ENCODE results near the gene POPDC2.
A peak's percentile ranks its signal among the peaks of the same experiment; 100 is the strongest.
"Not testable (repeated sequence)": the region's sequence is repeated elsewhere in the genome, so short reads cannot be mapped to it uniquely, and the experiment has no call there.

POPDC2 gene

GRCh38 chr3:119594929-119595328 lies 65.5 kb downstream of the POPDC2 start:
- not testable (repeated sequence) for H3K79me1 ChIP-seq (replicated peaks; ENCODE audit: low read length, poor library complexity, severe bottlenecking); H2BK15ac ChIP-seq (ENCODE audit: low read depth, poor library complexity, severe bottlenecking); H3K9ac ChIP-seq (ENCODE audit: low read length); H3K18ac ChIP-seq (ENCODE audit: low read depth in 1 of 2, low read length in 2 of 2); H3K36me3 ChIP-seq (ENCODE audit: control insufficient read depth in 1 of 2, insufficient read depth in 2 of 2, low read depth in 1 of 2, low read length in 2 of 2); H2BK5ac ChIP-seq (ENCODE audit: low read depth, low read length, poor library complexity, severe bottlenecking); H3K27me3 ChIP-seq (ENCODE audit: control insufficient read depth in 1 of 2, insufficient read depth in 1 of 2, low read length in 2 of 2); H2BK120ac ChIP-seq (ENCODE audit: low read depth, low read length); H4K8ac ChIP-seq (ENCODE audit: low read length); H4K91ac ChIP-seq (ENCODE audit: low read length); H3K9me3 ChIP-seq (ENCODE audit: control insufficient read depth, low read length); H2BK12ac ChIP-seq (ENCODE audit: low read length in 2 of 2); DNase-seq; H3K23ac ChIP-seq (ENCODE audit: low read length in 2 of 2); H3K4ac ChIP-seq (ENCODE audit: low read depth in 1 of 2, low read length in 2 of 2); H3K4me2 ChIP-seq (ENCODE audit: low read length, poor library complexity, severe bottlenecking); H3K14ac ChIP-seq (ENCODE audit: low read length in 2 of 2); H3K4me3 ChIP-seq (ENCODE audit: insufficient read depth in 1 of 2, low read depth in 1 of 2, low read length in 2 of 2); H2AFZ ChIP-seq (ENCODE audit: low read depth, low read length); H3K27ac ChIP-seq (ENCODE audit: low read length, poor library complexity, severe bottlenecking)
- Histone ChIP-seq H2AK5ac (ENCODE audit: low read length, severe bottlenecking) (peak overlapping the region; percentile 35), H3K4me1 (ENCODE audit: control insufficient read depth, insufficient read depth, low read depth, low read length) (peaks cover 17% of the 10 kb centered on the region)
- WGBS, result 20% methylated on average over 1 of the region's 1 CpG

- Histone ChIP-seq H3K4me2 (ENCODE audit: low read length, poor library complexity, severe bottlenecking) (no peak overlapping the region), H3K23ac (ENCODE audit: low read length in 2 of 2) (no peak overlapping the region), H3K79me1 (replicated peaks; ENCODE audit: low read length, poor library complexity, severe bottlenecking) (peaks cover 2% of the 10 kb centered on the region), H3K9me3 (ENCODE audit: control insufficient read depth, low read length) (no peaks in the 10 kb centered on the region), H2BK12ac (ENCODE audit: low read length in 2 of 2) (no peak overlapping the region), H2BK120ac (ENCODE audit: low read depth, low read length) (no peak overlapping the region), H2BK15ac (ENCODE audit: low read depth, poor library complexity, severe bottlenecking) (no peak overlapping the region), H3K14ac (ENCODE audit: low read length in 2 of 2) (no peak overlapping the region), H3K36me3 (ENCODE audit: control insufficient read depth in 1 of 2, insufficient read depth in 2 of 2, low read depth in 1 of 2, low read length in 2 of 2) (no peaks in the 10 kb centered on the region), H3K27me3 (ENCODE audit: control insufficient read depth in 1 of 2, insufficient read depth in 1 of 2, low read length in 2 of 2) (no peaks in the 10 kb centered on the region), H3K4ac (ENCODE audit: low read depth in 1 of 2, low read length in 2 of 2) (no peak overlapping the region), H4K8ac (ENCODE audit: low read length) (no peak overlapping the region), H3K9ac (ENCODE audit: low read length) (no peak overlapping the region), H4K91ac (ENCODE audit: low read length) (no peak overlapping the region), H3K18ac (ENCODE audit: low read depth in 1 of 2, low read length in 2 of 2) (no peak overlapping the region), H2BK5ac (ENCODE audit: low read depth, low read length, poor library complexity, severe bottlenecking) (no peak overlapping the region), H3K4me1 (ENCODE audit: control insufficient read depth, insufficient read depth, low read depth, low read length) (peaks cover 15% of the 10 kb centered on the region), H3K4me3 (ENCODE audit: insufficient read depth in 1 of 2, low read depth in 1 of 2, low read length in 2 of 2) (no peak overlapping the region), H3K27ac (ENCODE audit: low read length, poor library complexity, severe bottlenecking) (no peak overlapping the region), H2AFZ (ENCODE audit: low read depth, low read length) (no peak overlapping the region), H2AK5ac (ENCODE audit: low read length, severe bottlenecking) (no peak overlapping the region)
- 88% methylated on average over 5 of the region's 5 CpGs for WGBS
- DNase-seq, result no peak
Measured at GRCh38 chr3:119594066-119594465, 66.3 kb downstream of the POPDC2 start.

- Histone ChIP-seq H3K27me3 (ENCODE audit: control insufficient read depth in 1 of 2, insufficient read depth in 1 of 2, low read length in 2 of 2) (no peaks in the 10 kb centered on the region), H3K14ac (ENCODE audit: low read length in 2 of 2) (no peak overlapping the region), H3K4me2 (ENCODE audit: low read length, poor library complexity, severe bottlenecking) (no peak overlapping the region), H2BK15ac (ENCODE audit: low read depth, poor library complexity, severe bottlenecking) (no peak overlapping the region), H3K36me3 (ENCODE audit: control insufficient read depth in 1 of 2, insufficient read depth in 2 of 2, low read depth in 1 of 2, low read length in 2 of 2) (no peaks in the 10 kb centered on the region), H3K4me3 (ENCODE audit: insufficient read depth in 1 of 2, low read depth in 1 of 2, low read length in 2 of 2) (no peak overlapping the region), H2BK12ac (ENCODE audit: low read length in 2 of 2) (no peak overlapping the region), H4K91ac (ENCODE audit: low read length) (no peak overlapping the region), H3K4ac (ENCODE audit: low read depth in 1 of 2, low read length in 2 of 2) (no peak overlapping the region), H4K8ac (ENCODE audit: low read length) (no peak overlapping the region), H3K79me1 (replicated peaks; ENCODE audit: low read length, poor library complexity, severe bottlenecking) (no peaks in the 10 kb centered on the region), H2BK5ac (ENCODE audit: low read depth, low read length, poor library complexity, severe bottlenecking) (no peak overlapping the region), H3K27ac (ENCODE audit: low read length, poor library complexity, severe bottlenecking) (no peak overlapping the region), H2BK120ac (ENCODE audit: low read depth, low read length) (no peak overlapping the region), H3K18ac (ENCODE audit: low read depth in 1 of 2, low read length in 2 of 2) (no peak overlapping the region), H2AFZ (ENCODE audit: low read depth, low read length) (no peak overlapping the region), H3K9ac (ENCODE audit: low read length) (no peak overlapping the region), H3K4me1 (ENCODE audit: control insufficient read depth, insufficient read depth, low read depth, low read length) (peaks cover 13% of the 10 kb centered on the region), H3K9me3 (ENCODE audit: control insufficient read depth, low read length) (no peaks in the 10 kb centered on the region), H2AK5ac (ENCODE audit: low read length, severe bottlenecking) (no peak overlapping the region), H3K23ac (ENCODE audit: low read length in 2 of 2) (no peak overlapping the region)
- no peak for DNase-seq
- WGBS, result 100% methylated on average over 1 of the region's 1 CpG
Measured at GRCh38 chr3:119592861-119593260, 67.5 kb downstream of the POPDC2 start.

Data from mesenchymal stem cell (in vitro differentiated cells and primary cell).